GM12878 (cell line): ENCODE data around the gene EEF1G. TPM values are rescaled to one million over a fixed set of nuclear protein-coding genes. Genes with fewer than 3 reads are reported as not detected.
A peak's percentile ranks its signal among the peaks of the same experiment; 100 is the strongest.

ENCODE experiments used
- BHLHE40 ChIP-seq, 2 experiments: fragments of 450-650 bp in 1 of 2; IDR thresholded peaks; 2 replicates each; pipeline ENCODE4 v1.6.1; 2011 to 2017; ENCODE audit warnings: low read depth in 2 of 2, borderline replicate concordance in 1 of 2, improper control_type of control experiment in 1 of 2, low read length in 1 of 2, mild to moderate bottlenecking in 1 of 2
- CHD2 ChIP-seq: IDR thresholded peaks from 2 replicates; pipeline ENCODE4 v1.6.1; 2011; ENCODE audit warnings: low read depth, low read length, improper control_type of control experiment, borderline replicate concordance
- CREM ChIP-seq: IDR thresholded peaks from 2 replicates; pipeline ENCODE4 v1.6.1; 2014; ENCODE audit warnings: antibody characterized with exemption, low read depth
- IRF4 ChIP-seq: IDR thresholded peaks from 2 replicates; pipeline ENCODE4 v1.6.1; 2011; ENCODE audit warnings: low read depth, low read length
- MTA3 ChIP-seq: IDR thresholded peaks from 2 replicates; pipeline ENCODE4 v1.6.1; 2012; ENCODE audit warnings: low read length, inconsistent platforms, borderline replicate concordance
- NFYA ChIP-seq: IDR thresholded peaks from 2 replicates; pipeline ENCODE4 v1.6.1; 2011; ENCODE audit warnings: low read depth, mild to moderate bottlenecking, low read length, improper control_type of control experiment, borderline replicate concordance
- RAD51 ChIP-seq: fragments of 450-650 bp; IDR thresholded peaks from 2 replicates; pipeline ENCODE4 v1.6.1; 2016; ENCODE audit warnings: moderate library complexity, mild to moderate bottlenecking, inconsistent platforms
- RBBP5 ChIP-seq: fragments of 200-600 bp; sonication (generic); conservative IDR thresholded peaks from 2 replicates; pipeline ENCODE4 v1.6.1; 2016
- SRF ChIP-seq, 2 experiments: IDR thresholded peaks; 2 replicates each; pipeline ENCODE4 v1.6.1; 2011; ENCODE audit warnings: low read depth in 2 of 2, low read length in 2 of 2, mild to moderate bottlenecking in 1 of 2, moderate library complexity in 1 of 2
- STAT3 ChIP-seq: IDR thresholded peaks from 2 replicates; pipeline ENCODE4 v1.6.1; 2011; ENCODE audit warnings: low read depth, low read length, improper control_type of control experiment
- SUPT20H ChIP-seq: IDR thresholded peaks from 2 replicates; pipeline ENCODE4 v1.6.1; 2011; ENCODE audit warnings: low read depth, mild to moderate bottlenecking, low read length, moderate library complexity, borderline replicate concordance; ENCODE audit not compliant: control insufficient read depth
- ZNF207 ChIP-seq: fragments of 450-650 bp; IDR thresholded peaks from 2 replicates; pipeline ENCODE4 v1.6.1; 2014; ENCODE audit warnings: antibody characterized with exemption, mild to moderate bottlenecking, borderline replicate concordance
- polyA plus RNA-seq, 11 experiments: library from polyadenylated mRNA; depleted of rRNA in 4 of 11; unstranded in 6 of 11; stranded (reverse) in 5 of 11; fragments of >200 nt; fragmentation: Nextera tagmentation in 4 of 11; fragmentation: Illumina TruSeq in 1 of 11; extraction: Ambion mirVana in 4 of 11; extraction: Trizol in 1 of 11; gene quantifications; 1 replicate in 1 of 11; 2 replicates in 10 of 11; pipeline versions ENCODE4 v1.2.1 to v1.2.3, GENCODE V29; 2011 to 2016; ENCODE audit warnings: inconsistent platforms in 2 of 11, missing spikeins in 2 of 11, low read depth in 1 of 11
- total RNA-seq, 4 experiments: library from RNA; depleted of rRNA in 3 of 4; stranded (reverse); fragments of >200 nt in 3 of 4; fragmentation: Illumina TruSeq in 1 of 4; extraction: Trizol in 1 of 4; gene quantifications; 2 replicates each; pipeline versions ENCODE4 v1.2.1 to v1.2.3, GENCODE V29; 2013 to 2021
- TF ChIP-seq, protein P1 (sequence below): fragments of 150-350 bp; IDR thresholded peaks from 2 replicates; pipeline ENCODE4 v1.6.1; 2016; ENCODE audit warnings: low read depth, low read length
- TF ChIP-seq, protein P2 (sequence below): IDR thresholded peaks from 2 replicates; pipeline ENCODE4 v1.6.1; 2012; ENCODE audit warnings: low read depth, low read length, improper control_type of control experiment
- TF ChIP-seq, protein P3 (sequence below): IDR thresholded peaks from 2 replicates; pipeline ENCODE4 v1.6.1; 2012; ENCODE audit warnings: low read length, inconsistent platforms
- TF ChIP-seq, protein P4 (sequence below): fragments of 450-650 bp; IDR thresholded peaks from 2 replicates; pipeline ENCODE4 v1.6.1; 2017; ENCODE audit warnings: borderline replicate concordance
- TF ChIP-seq, protein P5 (sequence below): IDR thresholded peaks from 2 replicates; pipeline ENCODE4 v1.6.1; 2011; ENCODE audit warnings: mild to moderate bottlenecking, low read depth, low read length, moderate library complexity; ENCODE audit not compliant: insufficient replicate concordance
- TF ChIP-seq, protein P6 (sequence below): fragments of 450-650 bp; IDR thresholded peaks from 2 replicates; pipeline ENCODE4 v1.6.1; 2017; ENCODE audit warnings: low read depth, mild to moderate bottlenecking, moderate library complexity

The EEF1G gene
- total and polyA plus RNA-seq, 10 of the 15 experiments (the other 5 are each of a cell fraction or from before 2014, with no cell fraction given), result 850 to 2,739 (median 2,277) TPM

DNA sequence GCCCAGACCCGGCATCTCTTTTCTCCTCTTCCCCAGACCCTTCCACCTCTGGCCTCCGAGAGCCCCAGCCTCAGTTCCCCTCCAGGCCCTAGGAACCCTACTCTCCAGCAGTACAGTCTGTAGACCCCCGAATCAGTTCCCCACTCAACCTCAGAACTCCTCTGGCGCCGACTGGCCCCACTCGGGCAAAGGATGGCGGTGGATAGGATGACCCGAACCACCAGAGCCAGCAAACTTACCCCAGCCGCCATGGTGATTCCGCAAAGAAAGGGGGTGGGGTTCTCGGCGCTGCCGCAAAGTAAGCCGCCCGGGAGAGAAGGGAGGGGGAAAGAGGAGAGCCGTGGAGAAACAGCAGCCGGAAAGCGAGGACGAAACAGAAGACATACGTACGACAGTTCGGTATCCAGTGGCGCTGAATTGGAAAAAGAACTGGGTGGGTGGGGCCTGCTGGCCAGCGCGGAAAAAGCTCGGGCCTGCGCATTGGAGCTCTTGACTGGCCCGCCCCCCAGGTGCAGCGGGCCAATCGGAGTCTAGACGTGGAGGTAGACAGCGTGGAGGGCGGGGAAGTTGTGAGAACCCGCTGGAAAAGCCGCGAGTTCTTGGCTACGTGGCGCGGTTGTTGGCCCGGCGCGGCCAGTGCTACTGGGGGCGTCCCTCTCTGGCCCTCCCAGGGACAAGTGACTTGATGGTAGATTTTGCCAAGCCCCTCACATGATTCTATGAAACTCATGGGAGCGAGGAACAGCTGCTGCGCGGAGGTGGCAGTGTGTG is at the start of gene EEF1G (continued):
- no peak for TF ChIP-seq SUPT20H
- no peak for TF ChIP-seq MTA3
- TF ChIP-seq STAT3, result no peak
- no peak for TF ChIP-seq RAD51
- TF ChIP-seq, protein P1, sequence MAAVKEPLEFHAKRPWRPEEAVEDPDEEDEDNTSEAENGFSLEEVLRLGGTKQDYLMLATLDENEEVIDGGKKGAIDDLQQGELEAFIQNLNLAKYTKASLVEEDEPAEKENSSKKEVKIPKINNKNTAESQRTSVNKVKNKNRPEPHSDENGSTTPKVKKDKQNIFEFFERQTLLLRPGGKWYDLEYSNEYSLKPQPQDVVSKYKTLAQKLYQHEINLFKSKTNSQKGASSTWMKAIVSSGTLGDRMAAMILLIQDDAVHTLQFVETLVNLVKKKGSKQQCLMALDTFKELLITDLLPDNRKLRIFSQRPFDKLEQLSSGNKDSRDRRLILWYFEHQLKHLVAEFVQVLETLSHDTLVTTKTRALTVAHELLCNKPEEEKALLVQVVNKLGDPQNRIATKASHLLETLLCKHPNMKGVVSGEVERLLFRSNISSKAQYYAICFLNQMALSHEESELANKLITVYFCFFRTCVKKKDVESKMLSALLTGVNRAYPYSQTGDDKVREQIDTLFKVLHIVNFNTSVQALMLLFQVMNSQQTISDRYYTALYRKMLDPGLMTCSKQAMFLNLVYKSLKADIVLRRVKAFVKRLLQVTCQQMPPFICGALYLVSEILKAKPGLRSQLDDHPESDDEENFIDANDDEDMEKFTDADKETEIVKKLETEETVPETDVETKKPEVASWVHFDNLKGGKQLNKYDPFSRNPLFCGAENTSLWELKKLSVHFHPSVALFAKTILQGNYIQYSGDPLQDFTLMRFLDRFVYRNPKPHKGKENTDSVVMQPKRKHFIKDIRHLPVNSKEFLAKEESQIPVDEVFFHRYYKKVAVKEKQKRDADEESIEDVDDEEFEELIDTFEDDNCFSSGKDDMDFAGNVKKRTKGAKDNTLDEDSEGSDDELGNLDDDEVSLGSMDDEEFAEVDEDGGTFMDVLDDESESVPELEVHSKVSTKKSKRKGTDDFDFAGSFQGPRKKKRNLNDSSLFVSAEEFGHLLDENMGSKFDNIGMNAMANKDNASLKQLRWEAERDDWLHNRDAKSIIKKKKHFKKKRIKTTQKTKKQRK, result no peak
- no peak for TF ChIP-seq SRF (IDR thresholded peaks at IDR 0.05; ENCODE audit: low read depth in 2 of 2, low read length in 2 of 2)
- 0 out of 2 replicates have a peak, but pooled peaks have one; percentile 69 for TF ChIP-seq ZNF207
- TF ChIP-seq, protein P2, sequence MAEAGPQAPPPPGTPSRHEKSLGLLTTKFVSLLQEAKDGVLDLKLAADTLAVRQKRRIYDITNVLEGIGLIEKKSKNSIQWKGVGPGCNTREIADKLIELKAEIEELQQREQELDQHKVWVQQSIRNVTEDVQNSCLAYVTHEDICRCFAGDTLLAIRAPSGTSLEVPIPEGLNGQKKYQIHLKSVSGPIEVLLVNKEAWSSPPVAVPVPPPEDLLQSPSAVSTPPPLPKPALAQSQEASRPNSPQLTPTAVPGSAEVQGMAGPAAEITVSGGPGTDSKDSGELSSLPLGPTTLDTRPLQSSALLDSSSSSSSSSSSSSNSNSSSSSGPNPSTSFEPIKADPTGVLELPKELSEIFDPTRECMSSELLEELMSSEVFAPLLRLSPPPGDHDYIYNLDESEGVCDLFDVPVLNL, result peak; percentile 73
- TF ChIP-seq CHD2, result peak; percentile 90
- TF ChIP-seq, protein P3, sequence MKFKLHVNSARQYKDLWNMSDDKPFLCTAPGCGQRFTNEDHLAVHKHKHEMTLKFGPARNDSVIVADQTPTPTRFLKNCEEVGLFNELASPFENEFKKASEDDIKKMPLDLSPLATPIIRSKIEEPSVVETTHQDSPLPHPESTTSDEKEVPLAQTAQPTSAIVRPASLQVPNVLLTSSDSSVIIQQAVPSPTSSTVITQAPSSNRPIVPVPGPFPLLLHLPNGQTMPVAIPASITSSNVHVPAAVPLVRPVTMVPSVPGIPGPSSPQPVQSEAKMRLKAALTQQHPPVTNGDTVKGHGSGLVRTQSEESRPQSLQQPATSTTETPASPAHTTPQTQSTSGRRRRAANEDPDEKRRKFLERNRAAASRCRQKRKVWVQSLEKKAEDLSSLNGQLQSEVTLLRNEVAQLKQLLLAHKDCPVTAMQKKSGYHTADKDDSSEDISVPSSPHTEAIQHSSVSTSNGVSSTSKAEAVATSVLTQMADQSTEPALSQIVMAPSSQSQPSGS, result no peak
- TF ChIP-seq, protein P4, sequence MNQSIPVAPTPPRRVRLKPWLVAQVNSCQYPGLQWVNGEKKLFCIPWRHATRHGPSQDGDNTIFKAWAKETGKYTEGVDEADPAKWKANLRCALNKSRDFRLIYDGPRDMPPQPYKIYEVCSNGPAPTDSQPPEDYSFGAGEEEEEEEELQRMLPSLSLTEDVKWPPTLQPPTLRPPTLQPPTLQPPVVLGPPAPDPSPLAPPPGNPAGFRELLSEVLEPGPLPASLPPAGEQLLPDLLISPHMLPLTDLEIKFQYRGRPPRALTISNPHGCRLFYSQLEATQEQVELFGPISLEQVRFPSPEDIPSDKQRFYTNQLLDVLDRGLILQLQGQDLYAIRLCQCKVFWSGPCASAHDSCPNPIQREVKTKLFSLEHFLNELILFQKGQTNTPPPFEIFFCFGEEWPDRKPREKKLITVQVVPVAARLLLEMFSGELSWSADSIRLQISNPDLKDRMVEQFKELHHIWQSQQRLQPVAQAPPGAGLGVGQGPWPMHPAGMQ, result no peak; the same call in 1 of the 2 replicates
- peak; percentile 39; the same call in 1 of the 2 replicates for TF ChIP-seq CREM
- no peak for TF ChIP-seq BHLHE40 (IDR thresholded peaks at IDR 0.05; ENCODE audit: borderline replicate concordance in 1 of 2, low read depth in 2 of 2, low read length in 1 of 2)
- peak; percentile 48; the same call in 1 of the 2 replicates for TF ChIP-seq IRF4
- TF ChIP-seq, protein P5, sequence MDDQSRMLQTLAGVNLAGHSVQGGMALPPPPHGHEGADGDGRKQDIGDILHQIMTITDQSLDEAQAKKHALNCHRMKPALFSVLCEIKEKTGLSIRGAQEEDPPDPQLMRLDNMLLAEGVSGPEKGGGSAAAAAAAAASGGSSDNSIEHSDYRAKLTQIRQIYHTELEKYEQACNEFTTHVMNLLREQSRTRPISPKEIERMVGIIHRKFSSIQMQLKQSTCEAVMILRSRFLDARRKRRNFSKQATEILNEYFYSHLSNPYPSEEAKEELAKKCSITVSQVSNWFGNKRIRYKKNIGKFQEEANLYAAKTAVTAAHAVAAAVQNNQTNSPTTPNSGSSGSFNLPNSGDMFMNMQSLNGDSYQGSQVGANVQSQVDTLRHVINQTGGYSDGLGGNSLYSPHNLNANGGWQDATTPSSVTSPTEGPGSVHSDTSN, result no peak
- TF ChIP-seq, protein P6, sequence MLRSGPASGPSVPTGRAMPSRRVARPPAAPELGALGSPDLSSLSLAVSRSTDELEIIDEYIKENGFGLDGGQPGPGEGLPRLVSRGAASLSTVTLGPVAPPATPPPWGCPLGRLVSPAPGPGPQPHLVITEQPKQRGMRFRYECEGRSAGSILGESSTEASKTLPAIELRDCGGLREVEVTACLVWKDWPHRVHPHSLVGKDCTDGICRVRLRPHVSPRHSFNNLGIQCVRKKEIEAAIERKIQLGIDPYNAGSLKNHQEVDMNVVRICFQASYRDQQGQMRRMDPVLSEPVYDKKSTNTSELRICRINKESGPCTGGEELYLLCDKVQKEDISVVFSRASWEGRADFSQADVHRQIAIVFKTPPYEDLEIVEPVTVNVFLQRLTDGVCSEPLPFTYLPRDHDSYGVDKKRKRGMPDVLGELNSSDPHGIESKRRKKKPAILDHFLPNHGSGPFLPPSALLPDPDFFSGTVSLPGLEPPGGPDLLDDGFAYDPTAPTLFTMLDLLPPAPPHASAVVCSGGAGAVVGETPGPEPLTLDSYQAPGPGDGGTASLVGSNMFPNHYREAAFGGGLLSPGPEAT, result peak; percentile 31; the same call in 1 of the 2 replicates
- TF ChIP-seq RBBP5, result peak; percentile 98; the same call in 1 of the 2 replicates
- TF ChIP-seq NFYA, result no peak
